Uterus (tissue), 4 donors: ENCODE results near the gene MSS51. TPM values are rescaled to one million over a fixed set of nuclear protein-coding genes. Genes with fewer than 3 reads are reported as not detected.

Experiments
- DNase-seq, 2 donors: peaks; one replicate each; pipeline ENCODE4 v3.0.0-alpha.2; 2019 to 2020
- H3K27ac ChIP-seq, 2 donors: fragments of 200-600 bp; sonication (generic); 1 replicate in 1 of 2; 2 replicates in 1 of 2; pipeline ENCODE4 v1.5.1; 2016 to 2018
- H3K27me3 ChIP-seq, 2 donors: fragments of 200-600 bp; sonication (generic); one replicate each; pipeline ENCODE4 v1.5.1; 2018 to 2019; ENCODE audit warnings: control low read depth in 1 of 2
- H3K36me3 ChIP-seq, 2 donors: fragments of 200-600 bp; sonication (generic); one replicate each; pipeline ENCODE4 v1.5.1; 2019; ENCODE audit warnings: control low read depth in 1 of 2
- H3K4me1 ChIP-seq, 2 donors: fragments of 200-600 bp; sonication (generic); one replicate each; pipeline ENCODE4 v1.5.1; 2018 to 2019; ENCODE audit warnings: control low read depth in 1 of 2
- H3K4me3 ChIP-seq, 2 donors: fragments of 200-600 bp; sonication (generic); 1 replicate in 1 of 2; 2 replicates in 1 of 2; pipeline ENCODE4 v1.5.1; 2018 to 2019; ENCODE audit warnings: mild to moderate bottlenecking in 1 of 2
- H3K9me3 ChIP-seq, 2 donors: fragments of 200-600 bp; sonication (generic); one replicate each; pipeline ENCODE4 v1.5.1; 2019; ENCODE audit warnings: control low read depth in 1 of 2
- POLR2A ChIP-seq, 2 donors: fragments of 450-650 bp; IDR thresholded peaks; one replicate each; pipeline ENCODE4 v1.6.1; 2016; ENCODE audit warnings: antibody characterized with exemption in 2 of 2, mild to moderate bottlenecking in 1 of 2, moderate library complexity in 1 of 2
- intact Hi-C: fragments of 100-400 bp; cut with DNase I; formaldehyde crosslinking; loops from one replicate; pipeline ENCODE4 v1.15.1; 2023; ENCODE audit warnings: low total_unique reads
- total RNA-seq, 4 donors: library from RNA; depleted of rRNA in 3 of 4; stranded (reverse); fragments of >200 nt in 3 of 4; gene quantifications; one replicate each; pipeline versions ENCODE4 v1.1.0 to v1.2.4, GENCODE V29; 2014 to 2023
- TF ChIP-seq, protein P1 (sequence below), 4 experiments: fragments of 200-600 bp in 2 of 4; fragments of 450-650 bp in 2 of 4; sonication (generic) in 2 of 4; IDR thresholded peaks; one replicate each; pipeline ENCODE4 v1.5.1; 2016 to 2019; ENCODE audit warnings: antibody characterized with exemption in 4 of 4, mild to moderate bottlenecking in 2 of 4, moderate library complexity in 1 of 4
- donor health status: DM: yes; HTN: yes; CAD: no.

MSS51 gene
- total RNA-seq, 4 donors from 2014 or later: 0.51 to 7.3 (median 5.5) TPM; not detected in 1

DNA sequence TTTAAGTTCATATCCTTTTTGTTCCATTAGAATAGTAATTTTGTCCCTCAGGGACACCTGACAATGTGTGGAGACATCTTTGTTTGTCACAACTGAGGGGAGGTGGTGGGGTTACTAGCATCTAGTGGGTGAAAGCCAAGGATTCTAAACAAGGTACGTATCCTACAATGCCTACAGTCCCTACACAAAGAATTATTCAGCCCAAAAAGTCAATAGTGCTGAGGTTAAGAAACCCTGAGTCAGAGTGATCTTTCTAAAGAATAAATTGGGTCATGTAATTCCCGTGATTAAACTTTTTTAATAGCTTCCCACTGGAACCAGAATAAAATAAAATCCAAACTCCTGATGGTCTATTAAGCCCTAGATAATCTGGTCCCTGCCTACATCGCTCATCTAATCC lies 16.8 kb downstream of the MSS51 start:
- Histone ChIP-seq H3K27me3 (no peaks in the 10 kb centered on the region), H3K9me3 (no peaks in the 10 kb centered on the region), H3K36me3 (no peaks in the 10 kb centered on the region), H3K27ac (no peak overlapping the region), H3K4me3 (no peak overlapping the region), H3K4me1 (peaks cover 0 to 7% of the 10 kb centered on the region in 2 donors)
- no peak for DNase-seq
- no peak for TF ChIP-seq POLR2A (IDR thresholded peaks at IDR 0.05)
- TF ChIP-seq, protein P1, sequence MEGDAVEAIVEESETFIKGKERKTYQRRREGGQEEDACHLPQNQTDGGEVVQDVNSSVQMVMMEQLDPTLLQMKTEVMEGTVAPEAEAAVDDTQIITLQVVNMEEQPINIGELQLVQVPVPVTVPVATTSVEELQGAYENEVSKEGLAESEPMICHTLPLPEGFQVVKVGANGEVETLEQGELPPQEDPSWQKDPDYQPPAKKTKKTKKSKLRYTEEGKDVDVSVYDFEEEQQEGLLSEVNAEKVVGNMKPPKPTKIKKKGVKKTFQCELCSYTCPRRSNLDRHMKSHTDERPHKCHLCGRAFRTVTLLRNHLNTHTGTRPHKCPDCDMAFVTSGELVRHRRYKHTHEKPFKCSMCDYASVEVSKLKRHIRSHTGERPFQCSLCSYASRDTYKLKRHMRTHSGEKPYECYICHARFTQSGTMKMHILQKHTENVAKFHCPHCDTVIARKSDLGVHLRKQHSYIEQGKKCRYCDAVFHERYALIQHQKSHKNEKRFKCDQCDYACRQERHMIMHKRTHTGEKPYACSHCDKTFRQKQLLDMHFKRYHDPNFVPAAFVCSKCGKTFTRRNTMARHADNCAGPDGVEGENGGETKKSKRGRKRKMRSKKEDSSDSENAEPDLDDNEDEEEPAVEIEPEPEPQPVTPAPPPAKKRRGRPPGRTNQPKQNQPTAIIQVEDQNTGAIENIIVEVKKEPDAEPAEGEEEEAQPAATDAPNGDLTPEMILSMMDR (IDR thresholded peaks at IDR 0.05): no peak
- intact Hi-C loops: no loop called here

- no peaks in the 10 kb centered on the region for H3K36me3 ChIP-seq
- intact Hi-C loops: no loop called here
- H3K27me3 ChIP-seq: no peaks in the 10 kb centered on the region
- peak overlapping the region; percentile 93 to 94 for H3K27ac ChIP-seq
- H3K4me3 ChIP-seq: peak overlapping the region; percentile 70 to 89
- DNase-seq: no peak
- H3K9me3 ChIP-seq: no peaks in the 10 kb centered on the region
- TF ChIP-seq, protein P1 (IDR thresholded peaks at IDR 0.05): no peak
- TF ChIP-seq POLR2A (IDR thresholded peaks at IDR 0.05): no peak
- H3K4me1 ChIP-seq: peaks cover 0 to 7% of the 10 kb centered on the region in 2 donors
Measured at GRCh38 chr10:73414230-73414945, 19.0 kb downstream of the MSS51 start.

GRCh38 chr10:73413528-73414229 lies 19.7 kb downstream of the MSS51 start, which contains the start of gene ANXA7:
TSS of gene ANXA7 (minus strand) at chr10:73414058. CDS start at chr10:73400856, 13,202 bp downstream.
- peak within 1 kb of the TSS; percentile 70 to 89 for H3K4me3 ChIP-seq
- no peaks in the 10 kb centered on the region for H3K27me3 ChIP-seq
- intact Hi-C loops: no loop called here
- peaks cover 0 to 7% of the 10 kb centered on the region in 2 donors for H3K4me1 ChIP-seq
- no peaks in the 10 kb centered on the region for H3K9me3 ChIP-seq
- peak within 1 kb of the TSS; percentile 93 to 94 for H3K27ac ChIP-seq
- peak; percentile 92 to 93 for DNase-seq
- TF ChIP-seq, protein P1 (IDR thresholded peaks at IDR 0.05): peak; percentile 29 to 54 (median 38)
- TF ChIP-seq POLR2A (IDR thresholded peaks at IDR 0.05): peak; percentile 55 to 89
- no peaks in the 10 kb centered on the region for H3K36me3 ChIP-seq

GRCh38 chr10:73413108-73413527 lies 20.2 kb downstream of the MSS51 start:
- H3K4me3 ChIP-seq: peak overlapping the region; percentile 70 to 89
- H3K27ac ChIP-seq: peak overlapping the region; percentile 93 to 94
- peak in 1 of 2 donors; percentile 18 for DNase-seq
- intact Hi-C loops: no loop called here
- no peaks in the 10 kb centered on the region for H3K36me3 ChIP-seq
- peaks cover 0 to 7% of the 10 kb centered on the region in 2 donors for H3K4me1 ChIP-seq
- H3K9me3 ChIP-seq: no peaks in the 10 kb centered on the region
- no peak for TF ChIP-seq POLR2A (IDR thresholded peaks at IDR 0.05)
- H3K27me3 ChIP-seq: no peaks in the 10 kb centered on the region

- H3K4me3 ChIP-seq: no peak overlapping the region
- peaks cover 0 to 7% of the 10 kb centered on the region in 2 donors for H3K4me1 ChIP-seq
- intact Hi-C loops: no loop called here
- H3K9me3 ChIP-seq: no peaks in the 10 kb centered on the region
- no peaks in the 10 kb centered on the region for H3K27me3 ChIP-seq
- TF ChIP-seq, protein P1 (IDR thresholded peaks at IDR 0.05): no peak
- TF ChIP-seq POLR2A (IDR thresholded peaks at IDR 0.05): no peak
- no peak overlapping the region for H3K27ac ChIP-seq
- no peak for DNase-seq
- no peaks in the 10 kb centered on the region for H3K36me3 ChIP-seq
Measured at GRCh38 chr10:73410897-73411296, 22.5 kb downstream of the MSS51 start.
